WTC11 (cell line): Measurements from ENCODE around the gene ITPR3.

Source experiments
- ATF3 ChIP-seq: sonication (generic); formaldehyde crosslinking; conservative IDR thresholded peaks from 2 replicates; pipeline ENCODE4 v1.8.1; 2022; ENCODE audit warnings: mild to moderate bottlenecking, missing genetic modification reagents
- CREB1 ChIP-seq: sonication (generic); formaldehyde crosslinking; IDR thresholded peaks from 2 replicates; pipeline ENCODE4 v1.8.0; 2023; ENCODE audit warnings: mild to moderate bottlenecking, missing genetic modification reagents
- MAX ChIP-seq: sonication (generic); formaldehyde crosslinking; IDR thresholded peaks from 2 replicates; pipeline ENCODE4 v1.8.0; 2022; ENCODE audit warnings: mild to moderate bottlenecking, missing genetic modification reagents
- NR2C2 ChIP-seq: sonication (generic); formaldehyde crosslinking; IDR thresholded peaks from 2 replicates; pipeline ENCODE4 v1.8.0; 2022; ENCODE audit warnings: mild to moderate bottlenecking, missing genetic modification reagents
- PRRX2 ChIP-seq: fragments of 250-450 bp; sonication (Bioruptor Pico); IDR thresholded peaks from 2 replicates; pipeline ENCODE4 v1.8.0; 2021; ENCODE audit warnings: mild to moderate bottlenecking
- ZNF138 ChIP-seq: sonication (generic); formaldehyde crosslinking; conservative IDR thresholded peaks from 2 replicates; pipeline ENCODE4 v1.8.1; 2022; ENCODE audit warnings: mild to moderate bottlenecking, moderate library complexity, missing genetic modification reagents
- ZNF232 ChIP-seq: sonication (generic); formaldehyde crosslinking; IDR thresholded peaks from 2 replicates; pipeline ENCODE4 v1.8.0; 2022; ENCODE audit warnings: mild to moderate bottlenecking, missing genetic modification reagents
- TF ChIP-seq, protein P1 (sequence below): sonication (generic); formaldehyde crosslinking; IDR thresholded peaks from 2 replicates; pipeline ENCODE4 v1.8.0; 2022; ENCODE audit warnings: mild to moderate bottlenecking, missing genetic modification reagents
- TF ChIP-seq, protein P2 (sequence below): sonication (generic); formaldehyde crosslinking; IDR thresholded peaks from 2 replicates; pipeline ENCODE4 v1.8.0; 2023; ENCODE audit warnings: mild to moderate bottlenecking, missing genetic modification reagents
- TF ChIP-seq, protein P3 (sequence below): fragments of 200-600 bp; IDR thresholded peaks from 2 replicates; pipeline ENCODE4 v1.8.0; 2022; ENCODE audit warnings: antibody characterized with exemption
- TF ChIP-seq, protein P4 (sequence below): sonication (generic); formaldehyde crosslinking; IDR thresholded peaks from 2 replicates; pipeline ENCODE4 v1.8.1; 2022; ENCODE audit warnings: mild to moderate bottlenecking, moderate library complexity, missing genetic modification reagents

GRCh38 chr6:33590531-33591198, 30.5 kb upstream of the ITPR3 start:
- TF ChIP-seq ZNF232 (CRISPR knock-in tag) (no peak), NR2C2 (CRISPR knock-in tag) (no peak), PRRX2 (CRISPR knock-in tag) (no peak), MAX (CRISPR knock-in tag) (no peak), ZNF138 (CRISPR knock-in tag) (no peak), CREB1 (CRISPR knock-in tag) (no peak), ATF3 (CRISPR knock-in tag) (no peak)
- TF ChIP-seq, protein P1, sequence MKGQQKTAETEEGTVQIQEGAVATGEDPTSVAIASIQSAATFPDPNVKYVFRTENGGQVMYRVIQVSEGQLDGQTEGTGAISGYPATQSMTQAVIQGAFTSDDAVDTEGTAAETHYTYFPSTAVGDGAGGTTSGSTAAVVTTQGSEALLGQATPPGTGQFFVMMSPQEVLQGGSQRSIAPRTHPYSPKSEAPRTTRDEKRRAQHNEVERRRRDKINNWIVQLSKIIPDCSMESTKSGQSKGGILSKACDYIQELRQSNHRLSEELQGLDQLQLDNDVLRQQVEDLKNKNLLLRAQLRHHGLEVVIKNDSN (CRISPR knock-in tag) = no peak
- TF ChIP-seq, protein P2, sequence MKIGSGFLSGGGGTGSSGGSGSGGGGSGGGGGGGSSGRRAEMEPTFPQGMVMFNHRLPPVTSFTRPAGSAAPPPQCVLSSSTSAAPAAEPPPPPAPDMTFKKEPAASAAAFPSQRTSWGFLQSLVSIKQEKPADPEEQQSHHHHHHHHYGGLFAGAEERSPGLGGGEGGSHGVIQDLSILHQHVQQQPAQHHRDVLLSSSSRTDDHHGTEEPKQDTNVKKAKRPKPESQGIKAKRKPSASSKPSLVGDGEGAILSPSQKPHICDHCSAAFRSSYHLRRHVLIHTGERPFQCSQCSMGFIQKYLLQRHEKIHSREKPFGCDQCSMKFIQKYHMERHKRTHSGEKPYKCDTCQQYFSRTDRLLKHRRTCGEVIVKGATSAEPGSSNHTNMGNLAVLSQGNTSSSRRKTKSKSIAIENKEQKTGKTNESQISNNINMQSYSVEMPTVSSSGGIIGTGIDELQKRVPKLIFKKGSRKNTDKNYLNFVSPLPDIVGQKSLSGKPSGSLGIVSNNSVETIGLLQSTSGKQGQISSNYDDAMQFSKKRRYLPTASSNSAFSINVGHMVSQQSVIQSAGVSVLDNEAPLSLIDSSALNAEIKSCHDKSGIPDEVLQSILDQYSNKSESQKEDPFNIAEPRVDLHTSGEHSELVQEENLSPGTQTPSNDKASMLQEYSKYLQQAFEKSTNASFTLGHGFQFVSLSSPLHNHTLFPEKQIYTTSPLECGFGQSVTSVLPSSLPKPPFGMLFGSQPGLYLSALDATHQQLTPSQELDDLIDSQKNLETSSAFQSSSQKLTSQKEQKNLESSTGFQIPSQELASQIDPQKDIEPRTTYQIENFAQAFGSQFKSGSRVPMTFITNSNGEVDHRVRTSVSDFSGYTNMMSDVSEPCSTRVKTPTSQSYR (CRISPR knock-in tag) = no peak
- TF ChIP-seq, protein P3, sequence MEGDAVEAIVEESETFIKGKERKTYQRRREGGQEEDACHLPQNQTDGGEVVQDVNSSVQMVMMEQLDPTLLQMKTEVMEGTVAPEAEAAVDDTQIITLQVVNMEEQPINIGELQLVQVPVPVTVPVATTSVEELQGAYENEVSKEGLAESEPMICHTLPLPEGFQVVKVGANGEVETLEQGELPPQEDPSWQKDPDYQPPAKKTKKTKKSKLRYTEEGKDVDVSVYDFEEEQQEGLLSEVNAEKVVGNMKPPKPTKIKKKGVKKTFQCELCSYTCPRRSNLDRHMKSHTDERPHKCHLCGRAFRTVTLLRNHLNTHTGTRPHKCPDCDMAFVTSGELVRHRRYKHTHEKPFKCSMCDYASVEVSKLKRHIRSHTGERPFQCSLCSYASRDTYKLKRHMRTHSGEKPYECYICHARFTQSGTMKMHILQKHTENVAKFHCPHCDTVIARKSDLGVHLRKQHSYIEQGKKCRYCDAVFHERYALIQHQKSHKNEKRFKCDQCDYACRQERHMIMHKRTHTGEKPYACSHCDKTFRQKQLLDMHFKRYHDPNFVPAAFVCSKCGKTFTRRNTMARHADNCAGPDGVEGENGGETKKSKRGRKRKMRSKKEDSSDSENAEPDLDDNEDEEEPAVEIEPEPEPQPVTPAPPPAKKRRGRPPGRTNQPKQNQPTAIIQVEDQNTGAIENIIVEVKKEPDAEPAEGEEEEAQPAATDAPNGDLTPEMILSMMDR = no peak
- TF ChIP-seq, protein P4, sequence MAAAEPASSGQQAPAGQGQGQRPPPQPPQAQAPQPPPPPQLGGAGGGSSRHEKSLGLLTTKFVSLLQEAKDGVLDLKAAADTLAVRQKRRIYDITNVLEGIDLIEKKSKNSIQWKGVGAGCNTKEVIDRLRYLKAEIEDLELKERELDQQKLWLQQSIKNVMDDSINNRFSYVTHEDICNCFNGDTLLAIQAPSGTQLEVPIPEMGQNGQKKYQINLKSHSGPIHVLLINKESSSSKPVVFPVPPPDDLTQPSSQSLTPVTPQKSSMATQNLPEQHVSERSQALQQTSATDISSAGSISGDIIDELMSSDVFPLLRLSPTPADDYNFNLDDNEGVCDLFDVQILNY = no peak
